Ovary (tissue), 3 donors: ENCODE data around the gene PKMYT1.

Experiments
- EP300 ChIP-seq: sonication (generic); formaldehyde crosslinking; IDR thresholded peaks from one replicate; pipeline ENCODE4 v1.6.1; 2017; ENCODE audit warnings: antibody characterized with exemption
- TF ChIP-seq, protein P1 (sequence below), 3 donors: fragments of 450-650 bp in 2 of 3; fragments of 200-600 bp in 1 of 3; IDR thresholded peaks; one replicate each; pipeline versions ENCODE4 v1.5.1 to v1.8.0; 2016 to 2022; ENCODE audit warnings: antibody characterized with exemption in 3 of 3, mild to moderate bottlenecking in 1 of 3
- donor health status: DM: no; HTN: no; CAD: no.

DNA sequence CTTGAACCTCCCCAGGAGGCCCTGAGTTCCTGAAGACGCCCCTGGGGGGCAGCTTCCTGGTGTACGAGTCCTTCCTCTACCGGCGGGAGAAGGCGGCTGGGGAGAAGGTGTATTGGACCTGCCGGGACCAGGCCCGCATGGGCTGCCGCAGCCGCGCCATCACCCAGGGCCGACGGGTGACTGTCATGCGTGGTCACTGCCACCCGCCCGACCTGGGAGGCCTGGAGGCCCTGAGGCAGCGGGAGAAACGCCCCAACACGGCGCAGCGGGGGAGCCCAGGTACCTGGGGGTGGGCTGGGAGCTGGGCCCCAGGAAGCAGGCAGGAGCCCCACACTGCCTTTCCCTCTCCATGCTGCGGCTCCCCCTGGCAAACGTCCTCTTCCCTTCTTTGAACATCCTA lies 46.5 kb downstream of the PKMYT1 start:
- TF ChIP-seq, protein P1, sequence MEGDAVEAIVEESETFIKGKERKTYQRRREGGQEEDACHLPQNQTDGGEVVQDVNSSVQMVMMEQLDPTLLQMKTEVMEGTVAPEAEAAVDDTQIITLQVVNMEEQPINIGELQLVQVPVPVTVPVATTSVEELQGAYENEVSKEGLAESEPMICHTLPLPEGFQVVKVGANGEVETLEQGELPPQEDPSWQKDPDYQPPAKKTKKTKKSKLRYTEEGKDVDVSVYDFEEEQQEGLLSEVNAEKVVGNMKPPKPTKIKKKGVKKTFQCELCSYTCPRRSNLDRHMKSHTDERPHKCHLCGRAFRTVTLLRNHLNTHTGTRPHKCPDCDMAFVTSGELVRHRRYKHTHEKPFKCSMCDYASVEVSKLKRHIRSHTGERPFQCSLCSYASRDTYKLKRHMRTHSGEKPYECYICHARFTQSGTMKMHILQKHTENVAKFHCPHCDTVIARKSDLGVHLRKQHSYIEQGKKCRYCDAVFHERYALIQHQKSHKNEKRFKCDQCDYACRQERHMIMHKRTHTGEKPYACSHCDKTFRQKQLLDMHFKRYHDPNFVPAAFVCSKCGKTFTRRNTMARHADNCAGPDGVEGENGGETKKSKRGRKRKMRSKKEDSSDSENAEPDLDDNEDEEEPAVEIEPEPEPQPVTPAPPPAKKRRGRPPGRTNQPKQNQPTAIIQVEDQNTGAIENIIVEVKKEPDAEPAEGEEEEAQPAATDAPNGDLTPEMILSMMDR (IDR thresholded peaks at IDR 0.05), result no peak
- no peak for TF ChIP-seq EP300
